ENCODE results near the gene ACAA1. TPM values are rescaled to one million over a fixed set of nuclear protein-coding genes. Genes with fewer than 3 reads are reported as not detected.

Gene ACAA1
- total and polyA plus RNA-seq, 2 of the 13 experiments (the other 11 are each of a cell fraction or from before 2014, with no cell fraction given) = 60.8 to 188 TPM

- Histone ChIP-seq H3K4me2 (ENCODE audit: low read depth, low read length) (no peak overlapping the region), H3K9me3 (ENCODE audit: low read length) (no peaks in the 10 kb centered on the region), H3K27me3 (ENCODE audit: control insufficient read depth in 1 of 2, insufficient read depth in 2 of 2, low read length in 2 of 2) (peaks cover 7 to 63% of the 10 kb centered on the region in 2 experiments; a peak in 4 of 5 replicates), H3K36me3 (replicated peaks in 1 of 2; ENCODE audit: control insufficient read depth in 1 of 2, insufficient read depth in 2 of 2, low read length in 2 of 2) (no peaks in the 10 kb centered on the region), H3K9ac (ENCODE audit: insufficient read depth, low read depth, low read length) (no peak overlapping the region), H3K79me2 (ENCODE audit: insufficient read depth, low read length) (no peaks in the 10 kb centered on the region), H2AFZ (ENCODE audit: low read length) (no peak overlapping the region), H3K4me1 (ENCODE audit: insufficient read depth, low read length) (no peaks in the 10 kb centered on the region), H3K27ac (ENCODE audit: extremely low read length, insufficient read depth, low read length) (no peak overlapping the region), H4K20me1 (ENCODE audit: insufficient read depth, low read length) (no peaks in the 10 kb centered on the region), H3K4me3 (replicated peaks in 1 of 3; ENCODE audit: insufficient read depth in 1 of 3, low read depth in 2 of 3, low read length in 3 of 3) (no peak overlapping the region)
- CTCF ChIA-PET (ENCODE audit: low intra/inter-chr PET ratio, low total read pairs) = no interaction called here
- 23% methylated on average over 4 of the region's 5 CpGs for WGBS (ENCODE audit: low lambda C conversion rate)
- TF ChIP-seq GABPB1 (CRISPR knock-in tag; IDR thresholded peaks at IDR 0.05) = no peak
- no peak for TF ChIP-seq KAT7 (CRISPR knock-in tag; IDR thresholded peaks at IDR 0.05; ENCODE audit: borderline replicate concordance)
- no peak for TF ChIP-seq ZNF850 (CRISPR knock-in tag; conservative IDR thresholded peaks at IDR 0.05)
- in situ Hi-C loops (cut with HindIII; ENCODE audit: extremely low pct_ligation_motif_present, low pct_unique_long_range_greater_than_20kb) = no loop called here
- ATAC-seq (no peak), FAIRE-seq (no peak), DNase-seq (ENCODE audit: low spot score) (no peak)
- intact Hi-C loops (cut with micrococcal nuclease; ENCODE audit: unreplicated experiment) = no loop called here
- no TSS peak for BruUV-seq (replicated peaks)
- POLR2A ChIA-PET = no interaction called here
Measured at GRCh38 chr3:38099518-38099917, 37.4 kb downstream of the ACAA1 start.

GRCh38 chr3:38098376-38098723 lies 38.6 kb downstream of the ACAA1 start:
- Histone ChIP-seq H2AFZ (ENCODE audit: low read length) (no peak overlapping the region), H4K20me1 (ENCODE audit: insufficient read depth, low read length) (no peaks in the 10 kb centered on the region), H3K9me3 (ENCODE audit: low read length) (no peaks in the 10 kb centered on the region), H3K9ac (ENCODE audit: insufficient read depth, low read depth, low read length) (no peak overlapping the region), H3K4me3 (replicated peaks in 1 of 3; ENCODE audit: insufficient read depth in 1 of 3, low read depth in 2 of 3, low read length in 3 of 3) (no peak overlapping the region), H3K4me1 (ENCODE audit: insufficient read depth, low read length) (no peaks in the 10 kb centered on the region), H3K79me2 (ENCODE audit: insufficient read depth, low read length) (no peaks in the 10 kb centered on the region), H3K27ac (ENCODE audit: extremely low read length, insufficient read depth, low read length) (no peak overlapping the region), H3K4me2 (ENCODE audit: low read depth, low read length) (no peak overlapping the region), H3K36me3 (replicated peaks in 1 of 2; ENCODE audit: control insufficient read depth in 1 of 2, insufficient read depth in 2 of 2, low read length in 2 of 2) (no peaks in the 10 kb centered on the region), H3K27me3 (ENCODE audit: control insufficient read depth in 1 of 2, insufficient read depth in 2 of 2, low read length in 2 of 2) (peaks cover 9 to 74% of the 10 kb centered on the region in 2 experiments; a peak in 4 of 5 replicates)
- DNase-seq (ENCODE audit: low spot score) = no peak
- ChIA-PET CTCF (ENCODE audit: low intra/inter-chr PET ratio, low total read pairs) (no interaction called here), POLR2A (no interaction called here)
- no peak for FAIRE-seq
- WGBS (ENCODE audit: low lambda C conversion rate) = 62% methylated on average over 9 of the region's 9 CpGs
- in situ Hi-C loops (cut with HindIII; ENCODE audit: extremely low pct_ligation_motif_present, low pct_unique_long_range_greater_than_20kb) = no loop called here
- BruUV-seq (replicated peaks) = no TSS peak
- no peak for ATAC-seq
- intact Hi-C loops (cut with micrococcal nuclease; ENCODE audit: unreplicated experiment) = no loop called here
- TF ChIP-seq ZNF761 (CRISPR knock-in tag; conservative IDR thresholded peaks at IDR 0.05) (no peak), ZNF773 (CRISPR knock-in tag; IDR thresholded peaks at IDR 0.05; ENCODE audit: borderline replicate concordance) (no peak), THYN1 (CRISPR knock-in tag; IDR thresholded peaks at IDR 0.05; ENCODE audit: borderline replicate concordance, low read depth) (no peak), ZNF704 (CRISPR knock-in tag; IDR thresholded peaks at IDR 0.05; ENCODE audit: borderline replicate concordance) (no peak), ZBTB4 (CRISPR knock-in tag; IDR thresholded peaks at IDR 0.05; ENCODE audit: borderline replicate concordance) (no peak), CAMTA2 (CRISPR knock-in tag; IDR thresholded peaks at IDR 0.05; ENCODE audit: borderline replicate concordance) (no peak), ZBTB42 (CRISPR knock-in tag; IDR thresholded peaks at IDR 0.05) (no peak), ZHX1 (CRISPR knock-in tag; IDR thresholded peaks at IDR 0.05; ENCODE audit: low read depth) (no peak)
